ENCODE data around the gene TRIM24. TPM values are rescaled to one million over a fixed set of nuclear protein-coding genes. Genes with fewer than 3 reads are reported as not detected.

Gene TRIM24
- total RNA-seq, 1 experiment from 2014 or later = 28.4 TPM

DNA sequence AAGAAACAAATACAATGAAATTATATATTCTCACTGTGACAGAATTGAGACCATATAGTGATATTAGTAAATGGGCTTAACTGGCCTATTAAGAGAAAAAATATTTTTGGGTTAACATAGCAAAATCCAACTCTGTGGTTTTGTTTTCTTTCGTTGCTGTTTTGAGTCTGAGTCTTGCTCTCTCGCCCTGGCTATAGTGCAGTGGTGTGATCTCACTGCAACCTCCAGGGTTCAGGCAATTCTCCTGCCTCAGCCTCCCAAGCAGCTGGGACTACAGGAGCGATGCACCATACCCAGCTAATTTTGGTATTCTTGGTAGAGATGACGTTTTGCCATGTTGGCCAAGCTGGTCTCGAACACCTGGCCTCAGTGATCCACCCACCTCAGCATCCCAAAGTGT lies 15.3 kb downstream of the TRIM24 start:
- ATAC-seq (no peak), DNase-seq (ENCODE audit: low read depth, low spot score) (no peak)
- no peaks in the 10 kb centered on the region for H3K36me3 ChIP-seq (ENCODE audit: control insufficient read depth, insufficient read depth, low read length)
- no peak overlapping the region for H3K27ac ChIP-seq (ENCODE audit: low read length)
- H3K4me1 ChIP-seq (ENCODE audit: control insufficient read depth, insufficient read depth, low read length) = peaks cover 10% of the 10 kb centered on the region; the same call in 1 of the 2 replicates
- TF ChIP-seq POLR2AphosphoS5 (IDR thresholded peaks at IDR 0.05; ENCODE audit: low read depth, low read length) (no peak), TCF7L2 (IDR thresholded peaks at IDR 0.05; ENCODE audit: low read depth, low read length) (no peak)
- TF ChIP-seq, protein P1, sequence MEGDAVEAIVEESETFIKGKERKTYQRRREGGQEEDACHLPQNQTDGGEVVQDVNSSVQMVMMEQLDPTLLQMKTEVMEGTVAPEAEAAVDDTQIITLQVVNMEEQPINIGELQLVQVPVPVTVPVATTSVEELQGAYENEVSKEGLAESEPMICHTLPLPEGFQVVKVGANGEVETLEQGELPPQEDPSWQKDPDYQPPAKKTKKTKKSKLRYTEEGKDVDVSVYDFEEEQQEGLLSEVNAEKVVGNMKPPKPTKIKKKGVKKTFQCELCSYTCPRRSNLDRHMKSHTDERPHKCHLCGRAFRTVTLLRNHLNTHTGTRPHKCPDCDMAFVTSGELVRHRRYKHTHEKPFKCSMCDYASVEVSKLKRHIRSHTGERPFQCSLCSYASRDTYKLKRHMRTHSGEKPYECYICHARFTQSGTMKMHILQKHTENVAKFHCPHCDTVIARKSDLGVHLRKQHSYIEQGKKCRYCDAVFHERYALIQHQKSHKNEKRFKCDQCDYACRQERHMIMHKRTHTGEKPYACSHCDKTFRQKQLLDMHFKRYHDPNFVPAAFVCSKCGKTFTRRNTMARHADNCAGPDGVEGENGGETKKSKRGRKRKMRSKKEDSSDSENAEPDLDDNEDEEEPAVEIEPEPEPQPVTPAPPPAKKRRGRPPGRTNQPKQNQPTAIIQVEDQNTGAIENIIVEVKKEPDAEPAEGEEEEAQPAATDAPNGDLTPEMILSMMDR (IDR thresholded peaks at IDR 0.05) = no peak
- BruUV-seq (replicated peaks) = no TSS peak
- in situ Hi-C loops (cut with HindIII; ENCODE audit: low pct_unique_long_range_greater_than_20kb, low sequenced_read_pairs) = no loop called here
- intact Hi-C loops (cut with micrococcal nuclease; ENCODE audit: unreplicated experiment) = no loop called here
- no peak overlapping the region for H3K4me3 ChIP-seq (ENCODE audit: low read depth in 2 of 2, low read length in 2 of 2)
- H3K27me3 ChIP-seq (ENCODE audit: control insufficient read depth, insufficient read depth, low read length) = no peaks in the 10 kb centered on the region
- POLR2A ChIA-PET = no interaction called here
- no peaks in the 10 kb centered on the region for H3K9me3 ChIP-seq (ENCODE audit: control insufficient read depth, insufficient read depth, low read depth, low read length)
- CTCF ChIA-PET = interaction anchor here (0.6 kb wide), 1 partner anchor 349 kb away, joined by 4 read pairs; no protein-coding TSS in a partner anchor

DNA sequence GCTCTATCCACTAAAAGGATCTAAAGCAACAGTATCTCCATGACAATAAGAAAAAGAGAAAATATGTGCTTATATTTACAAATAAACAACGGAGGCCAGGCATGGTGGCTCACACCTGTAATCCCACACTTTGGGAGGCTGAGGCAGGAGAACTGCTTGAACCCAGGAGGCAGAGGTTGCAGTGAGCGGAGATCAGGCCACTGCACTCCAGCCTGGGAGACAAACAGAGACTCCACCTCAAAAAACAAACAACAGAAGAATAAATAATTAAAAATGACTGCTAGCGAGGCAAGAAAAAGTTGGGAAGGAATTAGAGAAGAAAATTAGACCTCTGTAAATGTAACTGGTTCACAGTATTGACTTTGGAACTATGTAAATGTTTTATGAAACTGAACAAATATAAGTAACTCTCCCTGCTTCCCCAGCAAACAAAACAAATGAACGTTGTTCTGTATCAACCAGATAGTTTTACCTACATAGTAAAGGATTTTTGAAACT lies 17.1 kb downstream of the TRIM24 start:
- intact Hi-C loops (cut with micrococcal nuclease; ENCODE audit: unreplicated experiment) = no loop called here

More for the DNA sequence above, 17.1 kb downstream of the TRIM24 start:
- ATAC-seq = peak; percentile 48
- no peak for TF ChIP-seq TCF7L2 (IDR thresholded peaks at IDR 0.05; ENCODE audit: low read depth, low read length)
- TF ChIP-seq, protein P2, sequence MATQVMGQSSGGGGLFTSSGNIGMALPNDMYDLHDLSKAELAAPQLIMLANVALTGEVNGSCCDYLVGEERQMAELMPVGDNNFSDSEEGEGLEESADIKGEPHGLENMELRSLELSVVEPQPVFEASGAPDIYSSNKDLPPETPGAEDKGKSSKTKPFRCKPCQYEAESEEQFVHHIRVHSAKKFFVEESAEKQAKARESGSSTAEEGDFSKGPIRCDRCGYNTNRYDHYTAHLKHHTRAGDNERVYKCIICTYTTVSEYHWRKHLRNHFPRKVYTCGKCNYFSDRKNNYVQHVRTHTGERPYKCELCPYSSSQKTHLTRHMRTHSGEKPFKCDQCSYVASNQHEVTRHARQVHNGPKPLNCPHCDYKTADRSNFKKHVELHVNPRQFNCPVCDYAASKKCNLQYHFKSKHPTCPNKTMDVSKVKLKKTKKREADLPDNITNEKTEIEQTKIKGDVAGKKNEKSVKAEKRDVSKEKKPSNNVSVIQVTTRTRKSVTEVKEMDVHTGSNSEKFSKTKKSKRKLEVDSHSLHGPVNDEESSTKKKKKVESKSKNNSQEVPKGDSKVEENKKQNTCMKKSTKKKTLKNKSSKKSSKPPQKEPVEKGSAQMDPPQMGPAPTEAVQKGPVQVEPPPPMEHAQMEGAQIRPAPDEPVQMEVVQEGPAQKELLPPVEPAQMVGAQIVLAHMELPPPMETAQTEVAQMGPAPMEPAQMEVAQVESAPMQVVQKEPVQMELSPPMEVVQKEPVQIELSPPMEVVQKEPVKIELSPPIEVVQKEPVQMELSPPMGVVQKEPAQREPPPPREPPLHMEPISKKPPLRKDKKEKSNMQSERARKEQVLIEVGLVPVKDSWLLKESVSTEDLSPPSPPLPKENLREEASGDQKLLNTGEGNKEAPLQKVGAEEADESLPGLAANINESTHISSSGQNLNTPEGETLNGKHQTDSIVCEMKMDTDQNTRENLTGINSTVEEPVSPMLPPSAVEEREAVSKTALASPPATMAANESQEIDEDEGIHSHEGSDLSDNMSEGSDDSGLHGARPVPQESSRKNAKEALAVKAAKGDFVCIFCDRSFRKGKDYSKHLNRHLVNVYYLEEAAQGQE (IDR thresholded peaks at IDR 0.05; ENCODE audit: insufficient read depth in 1 of 2, low read depth in 2 of 2, low read length in 1 of 2) = no peak
- TF ChIP-seq, protein P1 (IDR thresholded peaks at IDR 0.05) = no peak
- TF ChIP-seq POLR2AphosphoS5 (IDR thresholded peaks at IDR 0.05; ENCODE audit: low read depth, low read length) = no peak
- TF ChIP-seq SIN3A (IDR thresholded peaks at IDR 0.05; ENCODE audit: borderline replicate concordance, insufficient read depth, low read depth, low read length) = no peak
- H3K27me3 ChIP-seq (ENCODE audit: control insufficient read depth, insufficient read depth, low read length) = no peaks in the 10 kb centered on the region
- H3K36me3 ChIP-seq (ENCODE audit: control insufficient read depth, insufficient read depth, low read length) = no peaks in the 10 kb centered on the region
- in situ Hi-C loops (cut with HindIII; ENCODE audit: low pct_unique_long_range_greater_than_20kb, low sequenced_read_pairs) = no loop called here
- peaks cover 17% of the 10 kb centered on the region for H3K4me1 ChIP-seq (ENCODE audit: control insufficient read depth, insufficient read depth, low read length)
- H3K9me3 ChIP-seq (ENCODE audit: control insufficient read depth, insufficient read depth, low read depth, low read length) = no peaks in the 10 kb centered on the region
- ChIA-PET CTCF (no interaction called here), POLR2A (no interaction called here)
- DNase-seq (ENCODE audit: low read depth, low spot score) = no peak
- H3K27ac ChIP-seq (ENCODE audit: low read length) = no peak overlapping the region
- no peak overlapping the region for H3K4me3 ChIP-seq (ENCODE audit: low read depth in 2 of 2, low read length in 2 of 2)
- no TSS peak for BruUV-seq (replicated peaks)

Measured in Panc1 (cell line).